ENCODE measurements around the gene ERLIN1. TPM values are rescaled to one million over a fixed set of nuclear protein-coding genes. Genes with fewer than 3 reads are reported as not detected.

The ERLIN1 gene
- total and polyA plus RNA-seq, 4 donors = 21.7 to 85.4 (median 70.0) TPM

- H3K9me3 ChIP-seq (ENCODE audit: control insufficient read depth in 4 of 4, low read length in 3 of 4) = no peaks in the 10 kb centered on the region
- peak overlapping the region; percentile 68 to 76 for H3K27ac ChIP-seq (ENCODE audit: low read depth in 1 of 2, low read length in 2 of 2)
- WGBS = 36% methylated on average over 3 of the region's 3 CpGs
- H3K36me3 ChIP-seq (ENCODE audit: control insufficient read depth in 4 of 4, insufficient read depth in 3 of 4, low read depth in 1 of 4, low read length in 3 of 4) = peaks cover 3 to 29% (median 6%) of the 10 kb centered on the region in 4 donors
- no peaks in the 10 kb centered on the region for H3K27me3 ChIP-seq (ENCODE audit: control insufficient read depth in 4 of 4, insufficient read depth in 4 of 4, low read length in 3 of 4)
- peaks cover 4 to 13% (median 9%) of the 10 kb centered on the region in 4 donors for H3K4me1 ChIP-seq (ENCODE audit: control insufficient read depth in 4 of 4, insufficient read depth in 4 of 4, low read length in 3 of 4)
- TF ChIP-seq FOXA1 (IDR thresholded peaks at IDR 0.05) (peak; percentile 62), GABPA (IDR thresholded peaks at IDR 0.05 in 1 of 2, conservative IDR thresholded peaks at IDR 0.05 in 1 of 2) (no peak), SP1 (IDR thresholded peaks at IDR 0.05) (peak; percentile 35), EGR1 (IDR thresholded peaks at IDR 0.05; ENCODE audit: low read depth in 2 of 2) (no peak), YY1 (IDR thresholded peaks at IDR 0.05) (peak; percentile 34), RAD21 (IDR thresholded peaks at IDR 0.05) (peak in 1 of 2 donors; percentile 2), NR2F2 (IDR thresholded peaks at IDR 0.05) (no peak), TAF1 (conservative IDR thresholded peaks at IDR 0.05) (no peak), FOXA2 (IDR thresholded peaks at IDR 0.05) (peak; percentile 87), CTCF (IDR thresholded peaks at IDR 0.05; ENCODE audit: low read depth, low read length, missing input control) (no peak), HNF4G (IDR thresholded peaks at IDR 0.05) (no peak), RXRA (IDR thresholded peaks at IDR 0.05) (no peak), JUND (IDR thresholded peaks at IDR 0.05) (peak; percentile 76 to 82), HNF4A (conservative IDR thresholded peaks at IDR 0.05) (peak; percentile 71 to 78)
- TF ChIP-seq, protein P1, sequence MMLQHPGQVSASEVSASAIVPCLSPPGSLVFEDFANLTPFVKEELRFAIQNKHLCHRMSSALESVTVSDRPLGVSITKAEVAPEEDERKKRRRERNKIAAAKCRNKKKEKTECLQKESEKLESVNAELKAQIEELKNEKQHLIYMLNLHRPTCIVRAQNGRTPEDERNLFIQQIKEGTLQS (IDR thresholded peaks at IDR 0.05) = peak; percentile 59
- TF ChIP-seq, protein P2, sequence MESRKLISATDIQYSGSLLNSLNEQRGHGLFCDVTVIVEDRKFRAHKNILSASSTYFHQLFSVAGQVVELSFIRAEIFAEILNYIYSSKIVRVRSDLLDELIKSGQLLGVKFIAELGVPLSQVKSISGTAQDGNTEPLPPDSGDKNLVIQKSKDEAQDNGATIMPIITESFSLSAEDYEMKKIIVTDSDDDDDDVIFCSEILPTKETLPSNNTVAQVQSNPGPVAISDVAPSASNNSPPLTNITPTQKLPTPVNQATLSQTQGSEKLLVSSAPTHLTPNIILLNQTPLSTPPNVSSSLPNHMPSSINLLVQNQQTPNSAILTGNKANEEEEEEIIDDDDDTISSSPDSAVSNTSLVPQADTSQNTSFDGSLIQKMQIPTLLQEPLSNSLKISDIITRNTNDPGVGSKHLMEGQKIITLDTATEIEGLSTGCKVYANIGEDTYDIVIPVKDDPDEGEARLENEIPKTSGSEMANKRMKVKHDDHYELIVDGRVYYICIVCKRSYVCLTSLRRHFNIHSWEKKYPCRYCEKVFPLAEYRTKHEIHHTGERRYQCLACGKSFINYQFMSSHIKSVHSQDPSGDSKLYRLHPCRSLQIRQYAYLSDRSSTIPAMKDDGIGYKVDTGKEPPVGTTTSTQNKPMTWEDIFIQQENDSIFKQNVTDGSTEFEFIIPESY (IDR thresholded peaks at IDR 0.05) = peak; percentile 24
- TF ChIP-seq, protein P3, sequence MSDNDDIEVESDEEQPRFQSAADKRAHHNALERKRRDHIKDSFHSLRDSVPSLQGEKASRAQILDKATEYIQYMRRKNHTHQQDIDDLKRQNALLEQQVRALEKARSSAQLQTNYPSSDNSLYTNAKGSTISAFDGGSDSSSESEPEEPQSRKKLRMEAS (IDR thresholded peaks at IDR 0.05) = no peak
- TF ChIP-seq, protein P4, sequence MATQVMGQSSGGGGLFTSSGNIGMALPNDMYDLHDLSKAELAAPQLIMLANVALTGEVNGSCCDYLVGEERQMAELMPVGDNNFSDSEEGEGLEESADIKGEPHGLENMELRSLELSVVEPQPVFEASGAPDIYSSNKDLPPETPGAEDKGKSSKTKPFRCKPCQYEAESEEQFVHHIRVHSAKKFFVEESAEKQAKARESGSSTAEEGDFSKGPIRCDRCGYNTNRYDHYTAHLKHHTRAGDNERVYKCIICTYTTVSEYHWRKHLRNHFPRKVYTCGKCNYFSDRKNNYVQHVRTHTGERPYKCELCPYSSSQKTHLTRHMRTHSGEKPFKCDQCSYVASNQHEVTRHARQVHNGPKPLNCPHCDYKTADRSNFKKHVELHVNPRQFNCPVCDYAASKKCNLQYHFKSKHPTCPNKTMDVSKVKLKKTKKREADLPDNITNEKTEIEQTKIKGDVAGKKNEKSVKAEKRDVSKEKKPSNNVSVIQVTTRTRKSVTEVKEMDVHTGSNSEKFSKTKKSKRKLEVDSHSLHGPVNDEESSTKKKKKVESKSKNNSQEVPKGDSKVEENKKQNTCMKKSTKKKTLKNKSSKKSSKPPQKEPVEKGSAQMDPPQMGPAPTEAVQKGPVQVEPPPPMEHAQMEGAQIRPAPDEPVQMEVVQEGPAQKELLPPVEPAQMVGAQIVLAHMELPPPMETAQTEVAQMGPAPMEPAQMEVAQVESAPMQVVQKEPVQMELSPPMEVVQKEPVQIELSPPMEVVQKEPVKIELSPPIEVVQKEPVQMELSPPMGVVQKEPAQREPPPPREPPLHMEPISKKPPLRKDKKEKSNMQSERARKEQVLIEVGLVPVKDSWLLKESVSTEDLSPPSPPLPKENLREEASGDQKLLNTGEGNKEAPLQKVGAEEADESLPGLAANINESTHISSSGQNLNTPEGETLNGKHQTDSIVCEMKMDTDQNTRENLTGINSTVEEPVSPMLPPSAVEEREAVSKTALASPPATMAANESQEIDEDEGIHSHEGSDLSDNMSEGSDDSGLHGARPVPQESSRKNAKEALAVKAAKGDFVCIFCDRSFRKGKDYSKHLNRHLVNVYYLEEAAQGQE (IDR thresholded peaks at IDR 0.05) = no peak
- no peak for DNase-seq (ENCODE audit: low spot score)
- no peak overlapping the region for H3K9ac ChIP-seq (ENCODE audit: low read depth in 1 of 2, low read length in 2 of 2)
- no peak overlapping the region for H3K4me3 ChIP-seq (ENCODE audit: low read depth in 1 of 3, low read length in 3 of 3)
These were observed 21.9 kb downstream of the ERLIN1 start for GRCh38 chr10:100163704-100164621.
